NCI-H345 (cell line): Measurements from ENCODE around the gene VWA2.
A peak's percentile ranks its signal among the peaks of the same experiment; 100 is the strongest.
"Not testable (repeated sequence)": the region's sequence is repeated elsewhere in the genome, so short reads cannot be mapped to it uniquely, and the experiment has no call there.

Experiments used
- DNase-seq: peaks from one replicate; lab custom pipeline; 2025; lab: John Stamatoyannopoulos, UW

Gene VWA2

GRCh38 chr10:114319406-114320248 is 80.6 kb downstream of the VWA2 start:
- no peak for DNase-seq

- DNase-seq: no peak
Observed at GRCh38 chr10:114320249-114321116, 81.4 kb downstream of the VWA2 start.

GRCh38 chr10:114322344-114322743 is 83.3 kb downstream of the VWA2 start:
- DNase-seq: no peak

- DNase-seq: no peak
Observed at GRCh38 chr10:114323023-114323422, 84.0 kb downstream of the VWA2 start.

GRCh38 chr10:114326795-114327194 is 87.7 kb downstream of the VWA2 start:
- DNase-seq: no peak

GRCh38 chr10:114327537-114328440 is 88.7 kb downstream of the VWA2 start:
- no peak for DNase-seq

GRCh38 chr10:114328441-114328812 is 89.4 kb downstream of the VWA2 start:
- no peak for DNase-seq

GRCh38 chr10:114328874-114329273 is 89.8 kb downstream of the VWA2 start:
- no peak for DNase-seq

GRCh38 chr10:114329634-114330365 is 90.7 kb downstream of the VWA2 start:
- no peak for DNase-seq

- DNase-seq: no peak
Observed at GRCh38 chr10:114332301-114333192, 93.5 kb downstream of the VWA2 start.

GRCh38 chr10:114333441-114333840 is 94.4 kb downstream of the VWA2 start:
- not testable (repeated sequence) for DNase-seq

- no peak for DNase-seq
Observed at GRCh38 chr10:114334301-114334700, 95.2 kb downstream of the VWA2 start.

- no peak for DNase-seq
Observed at GRCh38 chr10:114335614-114336013, 96.6 kb downstream of the VWA2 start.

GRCh38 chr10:114336823-114337509 is 97.9 kb downstream of the VWA2 start:
- DNase-seq: peak; percentile 6

GRCh38 chr10:114337510-114338462 is 98.7 kb downstream of the VWA2 start:
- DNase-seq: no peak

GRCh38 chr10:114340816-114341215 is 101.8 kb downstream of the VWA2 start:
- DNase-seq: no peak
